ENCODE results near the gene PTPRD. TPM values are rescaled to one million over a fixed set of nuclear protein-coding genes. Genes with fewer than 3 reads are reported as not detected.

The PTPRD gene
- total RNA-seq, 1 donor from 2014 or later, result 20.9 TPM

- no peak for DNase-seq (ENCODE audit: low spot score)
Measured at GRCh38 chr9:9754186-9754585, 858.6 kb downstream of the PTPRD start.

DNA sequence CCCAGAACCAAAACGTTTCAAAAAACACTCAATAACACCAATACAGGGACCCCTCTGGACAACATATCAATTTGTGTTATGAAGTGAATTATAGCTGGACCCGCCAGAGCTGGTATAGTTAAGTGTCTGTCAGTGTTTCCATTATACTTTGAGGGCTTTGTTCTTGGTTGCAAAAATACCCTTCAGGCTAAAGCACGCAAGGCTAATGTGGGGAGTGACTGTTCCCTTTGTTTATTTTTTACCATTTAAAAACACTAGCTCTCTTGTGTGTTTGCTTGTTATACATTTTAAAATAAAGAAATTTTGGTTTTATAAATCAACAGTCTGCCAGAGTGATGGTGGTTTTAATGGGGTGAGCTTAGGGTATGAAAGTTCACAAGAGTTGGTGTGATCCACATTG is 859.5 kb downstream of the PTPRD start:
- no peak for DNase-seq (ENCODE audit: low spot score)

DNA sequence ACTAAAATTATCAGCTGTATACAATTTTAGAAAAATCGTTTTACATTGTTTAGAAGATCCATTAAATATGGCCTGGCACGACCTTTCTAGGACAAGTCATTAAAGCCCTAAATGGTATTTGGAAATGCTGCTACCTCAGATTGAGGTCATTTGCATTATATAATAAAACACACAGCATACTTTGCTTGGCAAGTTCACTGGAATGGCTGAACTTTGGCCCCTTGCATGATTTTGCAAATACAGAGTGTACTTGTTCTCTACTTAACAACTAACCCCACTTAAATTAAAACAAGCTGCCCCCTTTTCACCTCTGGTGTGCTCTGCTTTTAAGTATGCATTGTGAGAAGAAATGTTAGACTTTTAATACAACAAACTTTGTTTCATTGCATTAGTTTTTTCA is 860.1 kb downstream of the PTPRD start:
- no peak for DNase-seq (ENCODE audit: low spot score)

- no peak for DNase-seq (ENCODE audit: low spot score)
Measured at GRCh38 chr9:9751996-9752395, 860.8 kb downstream of the PTPRD start.

DNA sequence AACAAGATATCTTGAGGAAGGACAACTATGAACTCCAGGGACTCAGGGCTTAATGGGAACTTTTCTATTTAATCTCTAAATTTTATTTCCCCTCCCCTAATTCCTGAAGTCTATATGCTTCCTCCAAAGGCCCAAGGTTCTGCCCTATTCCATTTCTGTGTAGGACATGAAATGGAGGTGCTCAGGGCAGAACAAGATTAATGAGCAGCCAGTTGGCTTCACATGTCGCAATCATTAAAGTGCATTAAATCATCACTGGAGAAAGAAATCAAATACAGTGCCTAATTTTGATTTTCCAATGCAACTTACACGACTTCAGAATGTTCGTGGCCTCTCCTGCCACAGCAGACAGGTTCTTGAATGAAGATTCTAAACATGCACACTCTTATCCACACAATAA is 862.1 kb downstream of the PTPRD start:
- no peak for DNase-seq (ENCODE audit: low spot score)

- no peak for DNase-seq (ENCODE audit: low spot score)
Measured at GRCh38 chr9:9749591-9749990, 863.2 kb downstream of the PTPRD start.

DNA sequence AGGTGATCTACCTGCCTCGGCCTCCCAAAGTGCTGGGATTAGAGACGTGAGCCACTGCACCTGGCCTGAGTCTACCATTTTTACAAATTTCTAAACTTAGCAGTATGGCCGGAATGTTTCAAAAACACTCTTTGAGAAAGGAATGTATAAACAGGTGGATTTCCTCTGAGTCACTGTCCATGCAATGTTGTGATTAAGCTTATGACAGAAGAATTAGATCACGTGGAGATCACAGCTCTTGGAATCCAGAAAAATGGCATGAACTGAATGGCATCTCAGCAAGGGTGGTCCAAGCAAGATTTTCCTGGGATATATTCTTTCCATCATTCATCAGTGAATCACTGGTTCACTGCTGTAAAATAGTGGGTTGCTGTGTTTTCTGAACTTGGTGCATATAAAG is 865.0 kb downstream of the PTPRD start:
- no peak for DNase-seq (ENCODE audit: low spot score)

DNA sequence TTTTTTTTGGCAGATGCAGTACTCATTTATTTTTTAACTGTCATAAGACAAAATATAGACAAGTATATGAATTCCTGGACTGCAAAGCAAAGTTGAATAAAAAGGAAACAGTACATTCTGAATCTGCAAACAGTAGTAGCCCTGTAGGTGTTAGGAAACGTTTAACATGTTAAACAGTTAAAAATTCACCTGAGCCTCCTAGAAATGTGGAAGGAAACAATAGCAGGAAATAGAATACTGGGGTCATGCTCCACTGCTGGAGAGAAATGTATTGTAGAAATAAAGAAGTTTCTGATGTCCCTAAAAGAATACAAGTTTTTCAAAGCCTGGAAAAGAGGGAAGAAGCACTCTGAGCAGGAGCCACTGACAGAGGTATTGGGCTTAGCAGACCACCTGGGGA is 866.0 kb downstream of the PTPRD start:
- DNase-seq (ENCODE audit: low spot score), result no peak

GRCh38 chr9:9743822-9744221 is 869.0 kb downstream of the PTPRD start:
- DNase-seq (ENCODE audit: low spot score), result no peak

GRCh38 chr9:9730174-9730573 is 882.6 kb downstream of the PTPRD start:
- no peak for DNase-seq (ENCODE audit: low spot score)

GRCh38 chr9:9729082-9729481 is 883.7 kb downstream of the PTPRD start:
- DNase-seq (ENCODE audit: low spot score), result no peak

DNA sequence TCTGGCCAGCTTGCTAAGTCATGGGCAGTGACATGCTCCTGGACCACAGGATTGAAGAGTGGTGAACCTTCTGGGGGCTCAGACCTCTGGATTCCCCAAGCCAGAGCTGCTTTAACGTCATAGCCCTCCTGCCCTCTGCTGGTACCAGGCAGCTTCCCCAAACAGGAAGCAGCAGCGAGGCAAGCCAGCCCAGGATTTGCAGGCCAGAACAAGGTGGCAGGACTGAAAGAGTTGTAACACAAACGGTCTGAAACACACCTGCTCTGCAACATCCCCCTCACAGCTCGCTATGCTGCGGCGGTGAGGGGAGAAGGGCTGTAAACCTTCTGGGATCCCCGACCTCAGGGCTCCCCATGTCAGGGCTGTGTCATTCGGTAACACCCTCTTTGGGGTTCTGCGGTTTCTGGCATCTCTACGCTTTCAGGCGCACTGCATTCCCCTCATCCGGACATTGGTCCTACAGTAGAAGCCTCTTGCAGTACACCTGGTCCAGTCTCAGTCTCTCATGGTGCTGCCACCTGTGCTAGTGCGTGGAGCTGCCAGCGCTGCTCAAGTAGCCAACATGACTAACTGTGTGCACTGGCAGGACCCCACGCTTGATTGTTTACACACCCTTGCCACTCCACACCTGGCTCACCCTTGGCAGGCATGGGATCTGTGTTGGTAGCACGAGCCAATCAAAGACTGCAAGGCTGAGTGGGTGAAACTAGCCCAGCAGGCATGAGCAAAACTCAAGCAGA is 893.3 kb downstream of the PTPRD start:
- no peak for DNase-seq (ENCODE audit: low spot score)

DNA sequence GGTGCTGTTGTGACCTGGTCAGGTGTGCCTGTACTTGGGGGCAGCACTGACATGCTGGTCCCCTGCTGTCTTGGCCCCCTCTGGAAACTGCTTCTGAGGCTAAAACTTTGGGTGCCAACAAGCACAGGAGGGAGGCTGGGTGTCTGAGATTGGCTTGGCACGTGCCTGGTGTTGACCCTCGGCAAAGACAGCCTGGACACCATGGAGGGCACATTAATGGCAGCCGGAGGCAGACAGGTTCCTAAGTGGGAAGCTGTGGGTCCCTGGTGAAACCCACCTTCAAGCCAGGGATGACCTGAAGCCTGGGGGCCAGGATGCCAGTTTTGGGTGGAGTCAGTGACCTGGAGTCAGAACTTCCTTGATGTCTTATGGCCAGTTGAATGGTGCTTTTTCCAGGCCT is 894.1 kb downstream of the PTPRD start:
- DNase-seq (ENCODE audit: low spot score), result no peak

GRCh38 chr9:9679433-9679832 is 933.4 kb downstream of the PTPRD start:
- no peak for DNase-seq (ENCODE audit: low spot score)

DNA sequence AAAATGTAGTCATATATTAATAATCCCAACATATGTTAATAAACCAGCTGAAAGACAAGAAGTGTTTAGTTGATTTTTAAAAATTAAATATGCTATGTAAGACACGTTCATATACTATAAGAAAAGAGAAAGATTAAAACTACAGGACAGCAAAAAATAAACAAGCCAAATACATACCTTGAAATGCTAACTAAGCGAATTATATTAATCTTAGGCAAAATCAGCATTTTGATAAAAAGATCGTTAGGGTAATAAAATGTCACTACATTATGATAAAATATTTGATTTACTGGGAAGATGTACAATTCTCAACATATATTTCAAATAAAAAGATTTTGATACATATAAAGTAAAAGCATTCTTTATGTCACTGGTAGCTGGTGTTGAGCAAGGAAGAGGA is 938.3 kb downstream of the PTPRD start:
- no peak for DNase-seq (ENCODE audit: low spot score)

DNA sequence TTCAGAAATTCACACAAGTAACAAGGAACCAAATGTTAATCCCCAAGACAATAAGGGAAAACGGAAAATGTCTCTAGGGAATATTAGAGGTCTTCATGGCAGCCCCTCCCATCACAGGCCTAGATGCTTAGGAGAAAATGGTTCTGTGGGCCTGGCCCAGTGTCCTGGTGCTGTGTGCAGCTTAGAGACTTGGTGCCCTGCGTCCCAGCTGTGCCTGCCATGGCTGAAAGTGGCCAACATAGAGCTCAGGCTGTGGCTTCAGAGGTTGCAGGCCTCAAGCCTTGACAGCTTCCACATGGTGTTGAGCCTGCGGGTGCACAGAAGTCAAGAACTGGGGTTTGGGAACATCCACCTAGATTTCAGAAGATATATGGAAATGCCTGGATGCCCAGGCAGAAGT is 942.3 kb downstream of the PTPRD start:
- no peak for DNase-seq (ENCODE audit: low spot score)

DNA sequence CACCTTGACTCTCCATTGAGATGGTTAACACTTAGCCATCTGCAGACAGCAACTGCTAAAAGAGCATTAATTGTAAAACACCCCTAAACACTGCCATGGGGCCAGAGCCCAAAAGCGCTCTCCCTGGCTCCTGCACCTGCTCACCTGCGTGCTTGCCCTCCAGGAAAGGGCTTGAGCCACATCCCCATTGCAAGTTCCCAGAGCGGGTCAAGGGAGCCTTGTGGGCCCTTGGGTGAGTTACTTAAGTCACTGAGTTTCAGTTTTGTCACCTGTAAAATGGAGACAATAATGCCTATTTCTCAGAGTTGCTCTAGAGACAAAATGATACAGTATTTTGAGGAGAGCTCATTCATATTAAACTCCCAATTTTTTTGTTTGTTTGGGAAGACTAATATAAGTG is 967.8 kb downstream of the PTPRD start:
- DNase-seq (ENCODE audit: low spot score), result no peak

GRCh38 chr9:9631284-9631683 is 981.5 kb downstream of the PTPRD start:
- DNase-seq (ENCODE audit: low spot score), result no peak

DNA sequence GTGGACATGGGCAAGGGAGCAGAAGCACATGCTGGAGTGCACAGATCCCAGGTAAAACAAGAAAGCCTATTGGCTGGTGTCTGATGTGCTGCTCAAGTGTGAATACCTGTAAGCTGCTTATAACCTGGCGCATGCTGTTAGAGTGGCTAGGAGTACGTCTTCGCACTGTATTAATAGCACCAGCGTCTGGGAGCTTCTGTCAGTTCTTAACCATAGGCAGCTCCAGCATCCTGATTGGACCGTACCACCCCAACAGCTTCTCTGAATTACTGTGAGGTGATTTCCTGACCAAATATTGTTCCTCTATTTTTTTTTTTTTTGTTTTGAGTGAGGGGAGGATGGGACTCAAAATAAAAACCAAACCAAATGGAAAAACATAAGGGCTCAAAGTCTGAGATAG is 987.6 kb downstream of the PTPRD start:
- DNase-seq (ENCODE audit: low spot score), result no peak

DNA sequence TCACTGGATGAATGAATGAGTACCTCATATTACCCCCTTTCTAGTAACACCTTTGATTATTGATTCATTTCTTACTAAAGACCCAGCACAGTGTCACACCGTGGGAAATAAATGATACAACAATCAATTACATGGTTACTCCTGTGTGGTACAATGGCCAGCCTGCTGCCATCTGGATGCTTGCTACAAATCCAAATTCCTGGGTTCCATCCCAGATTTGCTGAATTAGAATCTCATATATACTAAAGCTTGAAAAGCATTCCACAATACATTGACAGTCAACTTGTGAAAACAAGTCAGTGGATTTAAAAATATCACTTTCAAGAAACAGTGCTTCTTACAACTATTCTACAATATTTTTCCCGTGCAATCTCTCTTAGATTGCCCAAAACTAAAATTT is 989.3 kb downstream of the PTPRD start:
- DNase-seq (ENCODE audit: low spot score), result no peak

DNA sequence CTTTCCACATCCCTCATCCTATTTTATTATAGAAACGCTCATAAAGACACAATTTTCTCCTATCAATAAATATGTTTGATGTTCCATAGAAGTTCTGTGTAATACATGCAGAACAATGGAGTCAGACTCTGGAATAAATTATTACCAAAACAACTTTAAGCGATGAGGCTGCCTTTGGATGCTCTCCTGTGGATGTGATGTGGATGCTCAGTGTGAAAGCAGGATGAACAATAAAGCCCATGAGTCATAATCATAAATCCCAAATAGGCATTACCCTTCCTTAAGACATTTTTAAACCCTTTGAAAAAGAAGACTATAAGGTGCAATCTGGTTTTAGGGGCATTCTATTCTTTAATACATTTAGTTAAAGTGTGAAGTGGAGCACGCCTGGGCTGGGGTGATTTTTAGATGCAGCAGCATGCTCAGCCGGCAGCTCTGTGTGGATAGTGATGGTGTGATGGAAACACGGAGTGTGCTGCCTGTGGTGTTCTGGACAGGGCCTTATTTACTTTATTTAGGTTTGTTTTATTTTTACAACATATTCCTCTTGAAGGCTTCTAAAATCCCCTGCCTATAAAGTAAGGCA is 991.4 kb downstream of the PTPRD start:
- no peak for DNase-seq (ENCODE audit: low spot score)

DNA sequence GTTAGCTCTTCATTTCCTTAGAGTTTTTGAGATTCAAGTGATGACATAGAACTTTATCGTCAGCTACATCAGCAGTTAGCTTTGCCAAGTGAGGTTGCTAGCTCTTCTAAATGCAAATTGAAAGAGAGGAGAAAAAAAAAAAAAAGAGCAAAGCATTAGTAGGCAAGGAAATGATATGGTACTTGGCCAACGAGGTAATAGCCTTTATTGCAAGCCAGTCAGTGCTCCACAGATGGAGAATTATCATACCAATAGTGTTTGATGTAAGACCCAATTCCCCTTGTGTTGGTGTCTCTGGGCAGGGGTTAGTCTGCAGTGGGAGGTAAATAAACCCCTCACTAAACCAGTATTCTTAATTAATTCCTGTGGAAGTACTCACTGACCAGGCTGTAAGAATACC is 992.1 kb downstream of the PTPRD start:
- no peak for DNase-seq (ENCODE audit: low spot score)

GRCh38 chr9:9615086-9615485 is 997.7 kb downstream of the PTPRD start:
- no peak for DNase-seq (ENCODE audit: low spot score)

- no peak for DNase-seq (ENCODE audit: low spot score)
Measured at GRCh38 chr9:9614607-9615006, 998.2 kb downstream of the PTPRD start.
